CD4-positive, alpha-beta T cell (primary cell): ENCODE results near the gene HLA-DQA2. TPM values are rescaled to one million over a fixed set of nuclear protein-coding genes. Genes with fewer than 3 reads are reported as not detected.
"Not testable (repeated sequence)": the region's sequence is repeated elsewhere in the genome, so short reads cannot be mapped to it uniquely, and the experiment has no call there.

ENCODE experiments used
- ATAC-seq: fragments of 200-7000 bp; cut with Tn5 transposase; one replicate; pipeline ENCODE4 v1.10.0; 2022; ENCODE audit warnings: mild to moderate bottlenecking; ENCODE audit not compliant: poor library complexity
- CTCF ChIA-PET: fragments of 350-600 bp; sonication (Branson Sonifier 250); formaldehyde crosslinking; loops from one replicate; lab custom pipeline; 2021; ENCODE audit warnings: antibody characterized with exemption, inconsistent platforms; lab: Charles Lee
- POLR2A ChIA-PET: fragments of 350-600 bp; sonication (Branson Sonifier 250); formaldehyde crosslinking; loops from one replicate; lab custom pipeline; 2021; ENCODE audit warnings: antibody characterized with exemption, inconsistent platforms; lab: Charles Lee
- DNase-seq, 14 experiments: peaks; one replicate each; pipeline ENCODE4 v3.0.0-alpha.2; 2013 to 2020; ENCODE audit warnings: mixed read lengths in 2 of 14
- H3K27ac ChIP-seq, 2 donors: one replicate each; pipeline versions ENCODE4 v1.5.1 to v1.7.0; 2013; ENCODE audit warnings: low read length in 2 of 2, low read depth in 1 of 2, mild to moderate bottlenecking in 1 of 2
- H3K27me3 ChIP-seq, 2 experiments: 1 replicate in 1 of 2; 2 replicates in 1 of 2; pipeline versions ENCODE4 v1.6.1 to v1.7.0; 2013; ENCODE audit warnings: low read length in 2 of 2, control low read depth in 1 of 2, mild to moderate bottlenecking in 1 of 2, moderate library complexity in 1 of 2; ENCODE audit not compliant: insufficient read depth in 2 of 2, control insufficient read depth in 1 of 2
- H3K36me3 ChIP-seq: one replicate; pipeline ENCODE4 v1.6.1; 2013; ENCODE audit warnings: low read length, control low read depth; ENCODE audit not compliant: insufficient read depth
- H3K4me1 ChIP-seq: one replicate; pipeline ENCODE4 v1.6.1; 2013; ENCODE audit warnings: low read length, control low read depth; ENCODE audit not compliant: insufficient read depth
- H3K4me3 ChIP-seq: one replicate; pipeline ENCODE4 v1.5.1; 2013; ENCODE audit warnings: mild to moderate bottlenecking, low read length, moderate library complexity
- H3K9me3 ChIP-seq, 2 experiments: 1 replicate in 1 of 2; 2 replicates in 1 of 2; pipeline versions ENCODE4 v1.6.1 to v1.7.0; 2013; ENCODE audit warnings: low read length in 2 of 2, mild to moderate bottlenecking in 2 of 2, control low read depth in 1 of 2, moderate library complexity in 1 of 2; ENCODE audit not compliant: control insufficient read depth in 1 of 2, insufficient read depth in 1 of 2
- H3K27ac Mint-ChIP-seq: one replicate; pipeline ENCODE4 v1.8.0; 2020; ENCODE audit warnings: mixed read lengths
- H3K27me3 Mint-ChIP-seq: one replicate; pipeline ENCODE4 v1.8.0; 2021; ENCODE audit warnings: mixed read lengths
- H3K36me3 Mint-ChIP-seq: one replicate; pipeline ENCODE4 v1.8.0; 2021; ENCODE audit warnings: low read depth, mixed read lengths
- H3K4me1 Mint-ChIP-seq: one replicate; pipeline ENCODE4 v1.8.0; 2021; ENCODE audit warnings: low read depth, mixed read lengths
- H3K4me3 Mint-ChIP-seq: one replicate; pipeline ENCODE4 v1.8.0; 2020; ENCODE audit warnings: mild to moderate bottlenecking, mixed read lengths
- H3K9me3 Mint-ChIP-seq: one replicate; pipeline ENCODE4 v1.8.0; 2020; ENCODE audit warnings: mixed read lengths
- intact Hi-C, 2 experiments: fragments of 100-400 bp; cut with DNase I in 1 of 2; cut with micrococcal nuclease in 1 of 2; formaldehyde crosslinking; loops; one replicate each; pipeline versions ENCODE4 v1.15.1 to v1.9.0; 2023 to 2025; cut with DNase I, micrococcal nuclease
- total RNA-seq, 174 experiments: library from RNA in 2 of 174; stranded (reverse) in 2 of 174; gene quantifications; one replicate each; pipeline ENCODE4 v1.2.3 and lab custom pipeline; 2021 to 2026
- TF ChIP-seq, protein P1 (sequence below): fragments of 200-600 bp; IDR thresholded peaks from one replicate; pipeline ENCODE4 v1.8.0; 2022; ENCODE audit warnings: antibody characterized with exemption, mild to moderate bottlenecking

The HLA-DQA2 gene
- total RNA-seq, 2 experiments from 2014 or later: 0.71 to 1.1 TPM

DNA sequence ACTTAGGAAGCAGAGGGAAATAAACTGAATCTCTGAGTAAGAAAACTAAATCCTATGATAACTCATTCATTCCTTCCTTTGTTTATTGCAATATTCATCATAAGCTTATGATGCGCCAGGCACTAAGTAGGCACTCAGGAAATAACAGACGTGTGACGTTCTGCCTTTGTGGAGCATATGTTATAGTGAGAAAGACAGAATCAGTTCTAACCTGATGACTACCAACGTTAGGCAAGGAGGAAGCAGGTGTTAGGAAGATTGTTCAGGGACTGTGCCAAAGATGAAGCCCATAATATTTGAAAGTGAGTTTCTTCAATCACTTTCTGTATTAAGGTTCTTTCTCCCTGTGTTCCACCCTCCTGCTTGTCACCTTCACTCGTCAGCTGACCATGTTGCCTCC lies 3.6 kb downstream of the HLA-DQA2 start:
- CTCF ChIA-PET: no interaction called here
- peaks cover 64% of the 10 kb centered on the region for H3K27me3 Mint-ChIP-seq

DNA sequence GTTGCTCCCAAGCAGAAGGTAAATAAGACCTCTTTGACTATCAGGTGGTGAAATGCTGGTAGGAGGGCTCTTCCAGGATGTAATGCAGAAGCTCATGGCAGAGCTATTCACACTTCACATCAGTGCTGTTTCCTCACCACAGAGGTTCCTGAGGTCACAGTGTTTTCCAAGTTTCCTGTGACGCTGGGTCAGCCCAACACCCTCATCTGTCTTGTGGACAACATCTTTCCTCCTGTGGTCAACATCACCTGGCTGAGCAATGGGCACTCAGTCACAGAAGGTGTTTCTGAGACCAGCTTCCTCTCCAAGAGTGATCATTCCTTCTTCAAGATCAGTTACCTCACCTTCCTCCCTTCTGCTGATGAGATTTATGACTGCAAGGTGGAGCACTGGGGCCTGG lies 4.5 kb downstream of the HLA-DQA2 start:
- H3K4me1 ChIP-seq, H3K36me3 ChIP-seq, POLR2A ChIA-PET, H3K4me1 Mint-ChIP-seq, H3K27me3 ChIP-seq, H3K27ac ChIP-seq, H3K4me3 ChIP-seq, H3K36me3 Mint-ChIP-seq, H3K9me3 Mint-ChIP-seq, CTCF ChIA-PET, H3K27ac Mint-ChIP-seq, ATAC-seq, H3K4me3 Mint-ChIP-seq, H3K9me3 ChIP-seq: not testable (repeated sequence)
- peak in 2 of 14 experiments; percentile 11 to 30 for DNase-seq
- intact Hi-C loops: loop anchor here (2.0 kb wide), 2 partner anchors 103 to 105 kb away; no protein-coding TSS in a partner anchor
- H3K27me3 Mint-ChIP-seq: peaks cover 60% of the 10 kb centered on the region

More for the DNA sequence above, 3.6 kb downstream of the HLA-DQA2 start:
- H3K27ac Mint-ChIP-seq: no peak overlapping the region
- POLR2A ChIA-PET: no interaction called here
- Histone ChIP-seq H3K4me1 (no peaks in the 10 kb centered on the region), H3K9me3 (no peaks in the 10 kb centered on the region), H3K36me3 (no peaks in the 10 kb centered on the region), H3K4me3 (no peak overlapping the region), H3K27ac (no peak overlapping the region), H3K27me3 (peaks cover 0 to 6% of the 10 kb centered on the region in 2 experiments)
- no peaks in the 10 kb centered on the region for H3K4me1 Mint-ChIP-seq
- no peaks in the 10 kb centered on the region for H3K9me3 Mint-ChIP-seq
- no peak for DNase-seq
- no peaks in the 10 kb centered on the region for H3K36me3 Mint-ChIP-seq
- no peak for ATAC-seq
- TF ChIP-seq, protein P1, sequence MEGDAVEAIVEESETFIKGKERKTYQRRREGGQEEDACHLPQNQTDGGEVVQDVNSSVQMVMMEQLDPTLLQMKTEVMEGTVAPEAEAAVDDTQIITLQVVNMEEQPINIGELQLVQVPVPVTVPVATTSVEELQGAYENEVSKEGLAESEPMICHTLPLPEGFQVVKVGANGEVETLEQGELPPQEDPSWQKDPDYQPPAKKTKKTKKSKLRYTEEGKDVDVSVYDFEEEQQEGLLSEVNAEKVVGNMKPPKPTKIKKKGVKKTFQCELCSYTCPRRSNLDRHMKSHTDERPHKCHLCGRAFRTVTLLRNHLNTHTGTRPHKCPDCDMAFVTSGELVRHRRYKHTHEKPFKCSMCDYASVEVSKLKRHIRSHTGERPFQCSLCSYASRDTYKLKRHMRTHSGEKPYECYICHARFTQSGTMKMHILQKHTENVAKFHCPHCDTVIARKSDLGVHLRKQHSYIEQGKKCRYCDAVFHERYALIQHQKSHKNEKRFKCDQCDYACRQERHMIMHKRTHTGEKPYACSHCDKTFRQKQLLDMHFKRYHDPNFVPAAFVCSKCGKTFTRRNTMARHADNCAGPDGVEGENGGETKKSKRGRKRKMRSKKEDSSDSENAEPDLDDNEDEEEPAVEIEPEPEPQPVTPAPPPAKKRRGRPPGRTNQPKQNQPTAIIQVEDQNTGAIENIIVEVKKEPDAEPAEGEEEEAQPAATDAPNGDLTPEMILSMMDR: no peak
- intact Hi-C loops: loop anchor here in 1 of 2 experiments (2.0 kb wide), 1 partner anchor 104 kb away; no protein-coding TSS in a partner anchor
- no peak overlapping the region for H3K4me3 Mint-ChIP-seq

DNA sequence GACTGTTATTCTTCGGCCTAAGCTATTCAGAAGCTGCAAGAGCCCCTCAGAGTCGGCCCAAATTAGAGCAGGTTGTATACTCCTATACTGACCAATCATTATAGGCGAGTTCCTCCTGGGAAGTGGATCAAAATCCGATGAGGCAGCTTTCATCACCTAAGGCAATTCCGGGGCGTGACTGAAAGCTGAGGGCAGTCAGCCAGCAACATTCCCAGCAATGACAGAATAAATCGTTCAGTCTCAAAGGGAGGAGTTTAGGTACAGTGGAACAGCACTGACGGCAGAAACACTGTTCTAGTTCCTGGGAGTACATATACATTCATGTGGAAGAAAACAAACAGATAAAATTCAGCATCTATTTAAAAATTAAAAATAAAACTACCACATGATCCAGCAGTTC lies 11.4 kb downstream of the HLA-DQA2 start:
- H3K27ac Mint-ChIP-seq: no peak overlapping the region
- Histone ChIP-seq H3K27ac (no peak overlapping the region), H3K36me3 (no peaks in the 10 kb centered on the region), H3K9me3 (no peaks in the 10 kb centered on the region), H3K4me1 (no peaks in the 10 kb centered on the region), H3K27me3 (peaks cover 0 to 18% of the 10 kb centered on the region in 2 experiments), H3K4me3 (no peak overlapping the region)
- TF ChIP-seq, protein P1: no peak
- ChIA-PET POLR2A (no interaction called here), CTCF (no interaction called here)
- no peaks in the 10 kb centered on the region for H3K9me3 Mint-ChIP-seq
- H3K27me3 Mint-ChIP-seq: peaks cover 48% of the 10 kb centered on the region
- no peak for DNase-seq
- ATAC-seq: no peak
- no peaks in the 10 kb centered on the region for H3K4me1 Mint-ChIP-seq
- H3K4me3 Mint-ChIP-seq: no peak overlapping the region
- H3K36me3 Mint-ChIP-seq: no peaks in the 10 kb centered on the region
- intact Hi-C loops: no loop called here

DNA sequence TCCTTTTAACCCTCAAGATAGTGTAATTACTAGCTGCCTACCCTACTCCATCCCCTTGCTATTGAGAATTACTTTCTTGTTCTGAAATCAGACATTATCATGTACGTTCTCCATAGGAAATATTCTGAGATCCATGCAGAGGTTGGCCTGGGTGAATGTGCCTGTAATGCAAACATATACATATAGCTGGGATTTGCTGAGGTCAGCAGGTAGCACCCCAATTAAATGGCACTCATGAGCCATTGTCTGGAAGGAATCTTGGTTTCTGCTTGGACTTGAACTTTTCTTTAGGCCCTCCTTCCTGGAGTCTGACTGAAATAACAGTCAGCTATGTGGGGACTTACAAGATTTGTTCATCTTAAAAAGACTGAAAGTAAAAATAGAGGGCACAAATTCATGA lies 18.5 kb downstream of the HLA-DQA2 start:
- Histone ChIP-seq H3K4me1 (no peaks in the 10 kb centered on the region), H3K4me3 (no peak overlapping the region), H3K27me3 (peaks cover 10 to 24% of the 10 kb centered on the region in 2 experiments), H3K9me3 (peaks cover 0 to 7% of the 10 kb centered on the region in 2 experiments), H3K27ac (no peak overlapping the region), H3K36me3 (no peaks in the 10 kb centered on the region)
- intact Hi-C loops: no loop called here
- TF ChIP-seq, protein P1: no peak
- ATAC-seq: no peak
- DNase-seq: no peak
- POLR2A ChIA-PET: no interaction called here
- no peaks in the 10 kb centered on the region for H3K36me3 Mint-ChIP-seq
- no peaks in the 10 kb centered on the region for H3K9me3 Mint-ChIP-seq
- CTCF ChIA-PET: no interaction called here
- H3K4me3 Mint-ChIP-seq: no peak overlapping the region
- H3K27me3 Mint-ChIP-seq: peaks cover 49% of the 10 kb centered on the region
- no peak overlapping the region for H3K27ac Mint-ChIP-seq
- peaks cover 4% of the 10 kb centered on the region for H3K4me1 Mint-ChIP-seq
